GM12875 (cell line): Measurements from ENCODE around the gene SRL.

Experiments
- H3K4me3 ChIP-seq: one replicate; pipeline ENCODE4 v1.5.1; 2011; ENCODE audit warnings: low read depth, low read length, control low read depth
- CTCF ChIP-seq: IDR thresholded peaks from 2 replicates; pipeline ENCODE4 v1.5.1; 2011; ENCODE audit warnings: low read depth, mild to moderate bottlenecking, control low read depth, inconsistent platforms, low read length, moderate library complexity, borderline replicate concordance; ENCODE audit not compliant: insufficient read depth

Gene SRL

GRCh38 chr16:4226251-4227039 is 15.4 kb downstream of the SRL start:
- no peak for TF ChIP-seq CTCF
- H3K4me3 ChIP-seq, result no peak overlapping the region

- no peak overlapping the region for H3K4me3 ChIP-seq
- no peak for TF ChIP-seq CTCF
These were observed 16.8 kb downstream of the SRL start for GRCh38 chr16:4225075-4225474.

- TF ChIP-seq CTCF, result no peak
- no peak overlapping the region for H3K4me3 ChIP-seq
These were observed 21.5 kb downstream of the SRL start for GRCh38 chr16:4220358-4220757.

GRCh38 chr16:4218202-4218601 is 23.7 kb downstream of the SRL start:
- TF ChIP-seq CTCF, result no peak
- no peak overlapping the region for H3K4me3 ChIP-seq

- no peak for TF ChIP-seq CTCF
- H3K4me3 ChIP-seq, result no peak overlapping the region
These were observed 24.4 kb downstream of the SRL start for GRCh38 chr16:4217204-4218131.

GRCh38 chr16:4216596-4216995 is 25.3 kb downstream of the SRL start:
- no peak for TF ChIP-seq CTCF
- no peak overlapping the region for H3K4me3 ChIP-seq

- TF ChIP-seq CTCF, result no peak
- H3K4me3 ChIP-seq, result no peak overlapping the region
These were observed 26.8 kb downstream of the SRL start for GRCh38 chr16:4215106-4215505.
